WTC11 (cell line): ENCODE measurements around the gene ITGB1BP2. TPM values are rescaled to one million over a fixed set of nuclear protein-coding genes. Genes with fewer than 3 reads are reported as not detected.

Source experiments
- total RNA-seq: library from RNA; stranded (reverse); gene quantifications from 3 replicates; pipeline ENCODE4 v1.2.3, GENCODE V29; 2021

Gene ITGB1BP2
- total RNA-seq, 1 experiment from 2014 or later = 6.8 TPM

Other genes starting within 250 kb of the ITGB1BP2 start
- 69.4 to 79.6 TPM (median 74.2 TPM) in 3 replicates for gene SNX12, start 233.4 kb upstream of the ITGB1BP2 start, total RNA-seq
- gene FOXO4, start 205.9 kb upstream of the ITGB1BP2 start, total RNA-seq = 35.3 to 48.3 TPM (median 37.0 TPM) in 3 replicates
- gene CXorf65, start 195.0 kb upstream of the ITGB1BP2 start, total RNA-seq = not detected in 3 replicates
- 0.37 to 1.2 TPM (median 0.94 TPM) in 3 replicates for gene IL2RG, start 190.2 kb upstream of the ITGB1BP2 start, total RNA-seq
- gene MED12, start 183.2 kb upstream of the ITGB1BP2 start, total RNA-seq = 35.6 to 38.4 TPM (median 37.0 TPM) in 3 replicates
- gene NLGN3, start 156.9 kb upstream of the ITGB1BP2 start, total RNA-seq = 10.6 to 11.7 TPM (median 10.8 TPM) in 3 replicates
- gene GJB1, start 78.5 kb upstream of the ITGB1BP2 start, total RNA-seq = 0.14 to 0.21 TPM (median 0.17 TPM) in 3 replicates
- gene ZMYM3, start 47.6 kb upstream of the ITGB1BP2 start, total RNA-seq = 77.5 to 91.2 TPM (median 87.4 TPM) in 3 replicates
- 665 to 706 TPM (median 674 TPM) in 3 replicates for gene NONO, start 18.1 kb upstream of the ITGB1BP2 start, total RNA-seq
- 31.2 to 35.5 TPM (median 35.0 TPM) in 3 replicates for gene TAF1, start 64.6 kb downstream of the ITGB1BP2 start, total RNA-seq
- gene OGT, start 231.4 kb downstream of the ITGB1BP2 start, total RNA-seq = 121 to 141 TPM (median 126 TPM) in 3 replicates